Stomach (tissue), 9 donors: Measurements from ENCODE around the gene PBX3. TPM values are rescaled to one million over a fixed set of nuclear protein-coding genes. Genes with fewer than 3 reads are reported as not detected.

Experiments used
- DNase-seq, 2 donors: peaks; one replicate each; pipeline versions ENCODE4 v3.0.0 to v3.0.0-alpha.2; 2013 to 2019
- H3K27ac ChIP-seq, 5 donors: fragments of 200-600 bp in 4 of 5; sonication (generic) in 4 of 5; one replicate each; pipeline ENCODE4 v1.5.1; 2013 to 2019; ENCODE audit warnings: mild to moderate bottlenecking in 1 of 5, moderate library complexity in 1 of 5
- H3K27me3 ChIP-seq, 3 donors: fragments of 200-600 bp; sonication (generic); one replicate each; pipeline ENCODE4 v1.5.1; 2017 to 2019; ENCODE audit warnings: mixed run types in 1 of 3
- H3K36me3 ChIP-seq, 4 donors: fragments of 200-600 bp; sonication (generic); 1 replicate in 3 of 4; 2 replicates in 1 of 4; pipeline ENCODE4 v1.5.1; 2016 to 2019
- H3K4me1 ChIP-seq, 4 donors: fragments of 200-600 bp; sonication (generic); one replicate each; pipeline ENCODE4 v1.5.1; 2016 to 2019
- H3K4me3 ChIP-seq, 4 donors: fragments of 200-600 bp; sonication (generic) in 3 of 4; one replicate each; pipeline ENCODE4 v1.5.1; 2016 to 2019; ENCODE audit warnings: mild to moderate bottlenecking in 1 of 4
- H3K9me3 ChIP-seq, 4 donors: fragments of 200-600 bp; sonication (generic); one replicate each; pipeline ENCODE4 v1.5.1; 2016 to 2019
- EP300 ChIP-seq: sonication (generic); formaldehyde crosslinking; IDR thresholded peaks from one replicate; pipeline ENCODE4 v1.6.1; 2017; ENCODE audit warnings: antibody characterized with exemption
- POLR2A ChIP-seq, 4 donors: fragments of 450-650 bp; IDR thresholded peaks; one replicate each; pipeline ENCODE4 v1.6.1; 2016; ENCODE audit warnings: antibody characterized with exemption in 4 of 4, control low read depth in 2 of 4, mild to moderate bottlenecking in 1 of 4, moderate library complexity in 1 of 4
- POLR2AphosphoS5 ChIP-seq, 3 donors: sonication (generic); formaldehyde crosslinking; IDR thresholded peaks; one replicate each; pipeline ENCODE4 v1.6.1; 2016; ENCODE audit warnings: antibody characterized with exemption in 3 of 3
- WGBS, 5 donors: extraction: QIAGEN DNeasy Blood & Tissue Kit in 3 of 5; methylation state at CpG; one replicate each; pipeline versions ENCODE4 v1.1.5 to v1.1.7; 2013 to 2018; 5-methylcytosine and 5-hydroxymethylcytosine counted together
- intact Hi-C: fragments of 100-400 bp; cut with DNase I; formaldehyde crosslinking; loops from one replicate; pipeline ENCODE4 v1.15.1; 2023; ENCODE audit warnings: low total_unique reads
- polyA plus RNA-seq, 3 donors: library from polyadenylated mRNA; stranded (reverse); fragments of 200-250 nt; gene quantifications; one replicate each; pipeline ENCODE4 v1.2.3, GENCODE V29; 2013
- total RNA-seq, 5 donors: library from RNA; depleted of rRNA; stranded (reverse); fragments of >200 nt; gene quantifications; one replicate each; pipeline versions ENCODE4 v1.1.0 to v1.2.3, GENCODE V29; 2014 to 2016
- TF ChIP-seq, protein P1 (sequence below), 7 experiments: fragments of 450-650 bp in 4 of 7; fragments of 200-600 bp in 3 of 7; sonication (generic) in 3 of 7; IDR thresholded peaks; one replicate each; pipeline ENCODE4 v1.5.1; 2016 to 2019; ENCODE audit warnings: antibody characterized with exemption in 7 of 7, control low read depth in 2 of 7, mild to moderate bottlenecking in 1 of 7
- donor health status: healthy with polysubstance abuse.
- donor health status: Bipolar disorder and iron deficiency.
- donor health status: healthy.

The PBX3 gene
- total and polyA plus RNA-seq, 8 donors = 9.3 to 59.1 (median 16.2) TPM

DNA sequence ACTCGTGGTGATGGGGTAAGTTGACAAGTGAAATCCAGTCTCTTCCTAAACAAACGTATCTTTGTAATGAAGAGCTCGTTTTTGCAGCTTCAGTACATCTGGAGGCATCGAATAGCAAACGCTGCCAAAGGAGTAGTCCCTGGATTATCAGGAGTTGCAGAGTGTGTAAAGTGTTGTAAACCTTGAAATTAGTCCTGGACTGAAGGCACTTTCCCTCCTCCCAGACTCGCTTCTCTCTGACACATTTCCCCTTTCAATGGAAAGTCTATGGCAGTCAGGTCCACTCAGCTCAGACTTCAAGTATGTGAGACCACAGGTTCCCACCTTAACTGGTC is 1.5 kb upstream of the PBX3 start:
- Histone ChIP-seq H3K9me3 (no peaks in the 10 kb centered on the region), H3K36me3 (no peaks in the 10 kb centered on the region), H3K27ac (peak overlapping the region; percentile 78 to 93 (median 87)), H3K4me1 (peaks cover 9 to 35% (median 31%) of the 10 kb centered on the region in 4 donors), H3K27me3 (no peaks in the 10 kb centered on the region), H3K4me3 (peak overlapping the region; percentile 65 to 88 (median 71))
- TF ChIP-seq POLR2AphosphoS5 (IDR thresholded peaks at IDR 0.05) (no peak), POLR2A (IDR thresholded peaks at IDR 0.05) (no peak), EP300 (no peak)
- TF ChIP-seq, protein P1, sequence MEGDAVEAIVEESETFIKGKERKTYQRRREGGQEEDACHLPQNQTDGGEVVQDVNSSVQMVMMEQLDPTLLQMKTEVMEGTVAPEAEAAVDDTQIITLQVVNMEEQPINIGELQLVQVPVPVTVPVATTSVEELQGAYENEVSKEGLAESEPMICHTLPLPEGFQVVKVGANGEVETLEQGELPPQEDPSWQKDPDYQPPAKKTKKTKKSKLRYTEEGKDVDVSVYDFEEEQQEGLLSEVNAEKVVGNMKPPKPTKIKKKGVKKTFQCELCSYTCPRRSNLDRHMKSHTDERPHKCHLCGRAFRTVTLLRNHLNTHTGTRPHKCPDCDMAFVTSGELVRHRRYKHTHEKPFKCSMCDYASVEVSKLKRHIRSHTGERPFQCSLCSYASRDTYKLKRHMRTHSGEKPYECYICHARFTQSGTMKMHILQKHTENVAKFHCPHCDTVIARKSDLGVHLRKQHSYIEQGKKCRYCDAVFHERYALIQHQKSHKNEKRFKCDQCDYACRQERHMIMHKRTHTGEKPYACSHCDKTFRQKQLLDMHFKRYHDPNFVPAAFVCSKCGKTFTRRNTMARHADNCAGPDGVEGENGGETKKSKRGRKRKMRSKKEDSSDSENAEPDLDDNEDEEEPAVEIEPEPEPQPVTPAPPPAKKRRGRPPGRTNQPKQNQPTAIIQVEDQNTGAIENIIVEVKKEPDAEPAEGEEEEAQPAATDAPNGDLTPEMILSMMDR (IDR thresholded peaks at IDR 0.05) = no peak
- intact Hi-C loops = no loop called here
- DNase-seq = no peak
- 20 to 30% (median 26%) methylated on average over 6 of the region's 6 CpGs for WGBS, 5 donors

DNA sequence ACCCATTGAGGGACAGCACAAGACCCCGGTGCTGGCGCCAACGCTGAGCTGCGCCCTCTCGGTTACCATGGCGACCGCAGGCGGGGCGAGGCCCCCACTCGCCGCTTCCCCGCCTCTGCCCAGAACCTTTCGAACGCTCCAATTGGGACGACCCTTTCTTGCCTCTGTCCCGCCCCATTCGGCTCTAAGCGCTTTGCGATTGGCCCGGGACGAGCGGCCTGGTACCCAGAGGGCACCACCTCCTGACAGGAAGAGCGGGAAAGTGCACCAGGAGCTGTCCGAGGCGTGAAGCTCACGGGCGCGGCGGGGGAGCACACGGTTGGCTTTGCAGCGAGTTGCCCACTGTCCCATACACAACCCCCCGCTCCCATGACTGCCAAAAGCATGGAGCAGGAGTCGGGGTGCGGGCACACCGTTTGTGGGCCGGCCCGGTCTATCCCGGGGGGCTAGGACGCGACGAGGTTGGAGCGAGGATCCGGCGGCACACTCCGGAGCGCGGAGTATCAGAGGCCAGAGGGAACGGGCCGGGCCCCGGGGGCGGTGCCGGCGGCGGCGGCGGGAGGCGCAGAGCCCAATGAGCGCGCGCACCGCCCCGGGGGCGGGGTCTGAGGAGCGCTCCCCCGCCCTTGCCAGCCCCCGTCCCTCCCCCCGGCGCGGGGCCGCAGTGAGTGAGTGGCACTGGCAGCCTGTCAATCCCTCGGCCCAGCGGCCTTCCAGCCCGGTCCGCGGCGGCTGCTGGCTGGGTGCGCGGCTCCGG is 978 bp upstream of the PBX3 start:
- 0 to 1% (median 0%) methylated on average over 14 to 79 of the region's 79 CpGs for WGBS, 5 donors
- H3K4me3 ChIP-seq = peak overlapping the region; percentile 65 to 88 (median 71)
- H3K27ac ChIP-seq = peak overlapping the region; percentile 78 to 97 (median 93)
- TF ChIP-seq EP300 (no peak), POLR2A (IDR thresholded peaks at IDR 0.05) (no peak), POLR2AphosphoS5 (IDR thresholded peaks at IDR 0.05) (peak in 2 of 3 donors; percentile 69 to 72)
- TF ChIP-seq, protein P1 (IDR thresholded peaks at IDR 0.05) = no peak
- peaks cover 10 to 40% (median 34%) of the 10 kb centered on the region in 4 donors for H3K4me1 ChIP-seq
- no peaks in the 10 kb centered on the region for H3K9me3 ChIP-seq
- intact Hi-C loops = no loop called here
- no peaks in the 10 kb centered on the region for H3K36me3 ChIP-seq
- DNase-seq = peak; percentile 96 to 97
- H3K27me3 ChIP-seq = no peaks in the 10 kb centered on the region

DNA sequence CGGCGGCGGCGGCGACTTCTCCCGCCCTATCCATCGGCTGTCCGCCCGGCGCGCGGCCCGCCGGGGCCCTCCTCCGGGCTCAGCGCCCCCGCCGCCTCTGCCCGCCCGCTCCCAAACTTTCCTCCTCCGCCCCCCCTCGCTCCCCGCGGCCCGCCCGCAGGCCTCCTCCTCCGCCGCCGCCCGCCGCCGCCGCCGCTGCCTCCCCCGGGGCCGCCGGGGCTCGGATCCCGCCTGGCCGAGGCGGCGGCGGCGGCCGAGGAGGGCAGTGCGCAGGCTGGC is 460 bp upstream of the PBX3 start:
- peak overlapping the region; percentile 65 to 88 (median 71) for H3K4me3 ChIP-seq
- no peaks in the 10 kb centered on the region for H3K36me3 ChIP-seq
- intact Hi-C loops = no loop called here
- WGBS, 5 donors = 0 to 2% (median 0%) methylated on average over 12 to 46 of the region's 46 CpGs; no CpG with 5 or more reads in 1 of the 5 donors
- TF ChIP-seq EP300 (no peak), POLR2A (IDR thresholded peaks at IDR 0.05) (no peak), POLR2AphosphoS5 (IDR thresholded peaks at IDR 0.05) (no peak)
- TF ChIP-seq, protein P1 (IDR thresholded peaks at IDR 0.05) = no peak
- H3K27ac ChIP-seq = peak overlapping the region; percentile 78 to 97 (median 93)
- H3K4me1 ChIP-seq = peaks cover 10 to 45% (median 36%) of the 10 kb centered on the region in 4 donors
- DNase-seq = no peak
- no peaks in the 10 kb centered on the region for H3K27me3 ChIP-seq
- H3K9me3 ChIP-seq = no peaks in the 10 kb centered on the region

DNA sequence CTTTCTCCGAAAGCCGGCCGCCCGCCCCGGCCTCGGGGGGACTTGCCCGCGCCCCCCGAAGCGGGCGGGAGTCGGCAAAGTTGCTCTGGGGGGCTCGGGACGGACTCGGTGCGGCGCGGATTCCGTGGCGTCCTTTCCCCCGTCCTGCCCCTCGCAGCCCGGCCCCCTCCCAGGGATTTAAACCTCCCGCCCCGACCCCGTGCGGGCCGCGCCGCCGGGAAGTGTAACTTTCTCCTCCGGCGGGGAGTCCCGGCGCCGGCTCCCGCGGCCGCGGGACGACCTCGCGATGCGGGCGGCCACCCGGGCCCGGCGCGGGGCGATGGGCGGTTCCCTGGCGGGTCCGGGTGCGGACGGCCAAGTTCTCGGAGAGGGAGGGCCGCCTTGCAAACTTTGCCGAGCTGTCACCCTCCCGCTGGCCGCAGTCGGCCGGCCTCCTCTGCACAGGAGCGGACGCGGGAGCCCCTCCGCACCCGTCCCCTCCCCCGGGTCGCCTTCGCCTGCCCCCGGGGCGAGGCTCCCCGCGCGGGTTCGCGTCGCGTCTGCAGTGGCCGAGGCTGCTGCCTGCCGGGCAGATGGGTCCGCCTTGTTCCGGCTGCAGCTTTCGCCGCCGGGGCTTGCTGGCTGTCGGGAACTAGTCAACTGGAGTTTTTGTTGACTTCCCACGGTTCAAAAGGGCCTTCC is 732 bp downstream of the PBX3 start:
- TF ChIP-seq, protein P1 (IDR thresholded peaks at IDR 0.05) = no peak
- TF ChIP-seq EP300 (no peak), POLR2A (IDR thresholded peaks at IDR 0.05) (no peak), POLR2AphosphoS5 (IDR thresholded peaks at IDR 0.05) (no peak)
- Histone ChIP-seq H3K36me3 (no peaks in the 10 kb centered on the region), H3K4me1 (peaks cover 10 to 55% (median 38%) of the 10 kb centered on the region in 4 donors), H3K27ac (peak overlapping the region; percentile 79 to 97 (median 93)), H3K4me3 (peak overlapping the region; percentile 65 to 88 (median 78)), H3K27me3 (no peaks in the 10 kb centered on the region), H3K9me3 (no peaks in the 10 kb centered on the region)
- intact Hi-C loops = no loop called here
- peak; percentile 35 to 74 for DNase-seq
- WGBS, 5 donors = 0 to 1% (median 0%) methylated on average over 35 to 88 of the region's 88 CpGs
